HepG2 (cell line): ENCODE results near the gene TIMM17B. TPM values are rescaled to one million over a fixed set of nuclear protein-coding genes. Genes with fewer than 3 reads are reported as not detected.

Source experiments
- ATF2 ChIP-seq: sonication (generic); formaldehyde crosslinking; IDR thresholded peaks from 2 replicates; pipeline ENCODE4 v1.4.0; 2020; ENCODE audit warnings: missing genetic modification reagents
- ATRX ChIP-seq: sonication (generic); formaldehyde crosslinking; IDR thresholded peaks from 2 replicates; pipeline ENCODE4 v1.4.0; 2020; ENCODE audit warnings: missing genetic modification reagents, borderline replicate concordance
- CSRNP2 ChIP-seq: sonication (generic); formaldehyde crosslinking; conservative IDR thresholded peaks from 2 replicates; pipeline ENCODE4 v1.8.0; 2022; ENCODE audit warnings: low read depth, missing genetic modification reagents
- ELF3 ChIP-seq: IDR thresholded peaks from 2 replicates; pipeline ENCODE4 v1.6.1; 2016; ENCODE audit warnings: missing genetic modification reagents, missing compliant biosample characterization
- ESRRA ChIP-seq: sonication (generic); formaldehyde crosslinking; IDR thresholded peaks from 2 replicates; pipeline ENCODE4 v1.5.1; 2020; ENCODE audit warnings: mild to moderate bottlenecking, low read depth, missing genetic modification reagents
- GMEB2 ChIP-seq: IDR thresholded peaks from 2 replicates; pipeline ENCODE4 v1.6.1; 2016; ENCODE audit warnings: missing biosample characterization, missing genetic modification reagents, low read depth
- MAX ChIP-seq: IDR thresholded peaks from 2 replicates; pipeline ENCODE4 v1.6.1; 2012; ENCODE audit warnings: inconsistent platforms
- NFE2L1 ChIP-seq: sonication (generic); formaldehyde crosslinking; IDR thresholded peaks from 2 replicates; pipeline ENCODE4 v1.4.0; 2020; ENCODE audit warnings: missing genetic modification reagents, mild to moderate bottlenecking, borderline replicate concordance
- NR2F6 ChIP-seq, 2 experiments: IDR thresholded peaks; 2 replicates each; pipeline ENCODE4 v1.6.1; 2016; ENCODE audit warnings: antibody characterized with exemption in 1 of 2, mild to moderate bottlenecking in 1 of 2
- RBM22 ChIP-seq: fragments of 200-400 bp; formaldehyde crosslinking; optimal IDR thresholded peaks from 2 replicates; pipeline ENCODE3; 2017; ENCODE audit warnings: mild to moderate bottlenecking, low read length, moderate library complexity
- RFX5 ChIP-seq: IDR thresholded peaks from 2 replicates; pipeline ENCODE4 v1.6.1; 2011; ENCODE audit warnings: low read depth, low read length, improper control_type of control experiment
- ZBTB4 ChIP-seq: sonication (generic); formaldehyde crosslinking; IDR thresholded peaks from 2 replicates; pipeline ENCODE4 v1.4.0; 2020; ENCODE audit warnings: missing genetic modification reagents, mild to moderate bottlenecking, borderline replicate concordance
- ZFP37 ChIP-seq: sonication (generic); formaldehyde crosslinking; IDR thresholded peaks from 2 replicates; pipeline ENCODE4 v1.4.0; 2020; ENCODE audit warnings: missing genetic modification reagents, borderline replicate concordance
- ZNF180 ChIP-seq: sonication (generic); formaldehyde crosslinking; IDR thresholded peaks from 2 replicates; pipeline ENCODE4 v1.4.0; 2020; ENCODE audit warnings: low read depth, missing genetic modification reagents, borderline replicate concordance
- ZNF282 ChIP-seq: fragments of 450-650 bp; IDR thresholded peaks from 2 replicates; pipeline ENCODE4 v1.6.1; 2018; ENCODE audit not compliant: partially characterized antibody
- ZNF292 ChIP-seq: sonication (generic); formaldehyde crosslinking; IDR thresholded peaks from 2 replicates; pipeline ENCODE4 v1.8.1; 2022; ENCODE audit warnings: mild to moderate bottlenecking, low read depth, missing genetic modification reagents, borderline replicate concordance
- ZNF512 ChIP-seq: sonication (generic); formaldehyde crosslinking; IDR thresholded peaks from 2 replicates; pipeline ENCODE4 v1.4.0; 2020; ENCODE audit warnings: mild to moderate bottlenecking, missing genetic modification reagents
- ZNF549 ChIP-seq: sonication (generic); formaldehyde crosslinking; IDR thresholded peaks from 2 replicates; pipeline ENCODE4 v1.5.0; 2020; ENCODE audit warnings: missing genetic modification reagents
- ZNF563 ChIP-seq: sonication (generic); formaldehyde crosslinking; IDR thresholded peaks from 2 replicates; pipeline ENCODE4 v1.8.0; 2022; ENCODE audit warnings: mild to moderate bottlenecking, moderate library complexity, missing genetic modification reagents
- ZNF780A ChIP-seq: sonication (generic); formaldehyde crosslinking; IDR thresholded peaks from 2 replicates; pipeline ENCODE4 v1.8.0; 2022; ENCODE audit warnings: mild to moderate bottlenecking, missing genetic modification reagents, moderate library complexity
- polyA plus RNA-seq, 8 experiments: library from polyadenylated mRNA; depleted of rRNA in 3 of 8; stranded (reverse) in 7 of 8; unstranded in 1 of 8; fragments of >200 nt; fragmentation: Illumina TruSeq in 4 of 8; extraction: Trizol in 4 of 8; gene quantifications; 2 replicates each; pipeline versions ENCODE4 v1.2.1 to v1.2.3, GENCODE V29; 2011 to 2016; ENCODE audit warnings: low read depth in 4 of 8, missing spikeins in 1 of 8, mixed read lengths in 1 of 8; ENCODE audit not compliant: insufficient read depth in 1 of 8
- total RNA-seq, 5 experiments: library from RNA; depleted of rRNA; stranded (reverse); fragments of >200 nt; fragmentation: Illumina TruSeq; extraction: Trizol; gene quantifications; 2 replicates each; pipeline ENCODE4 v1.2.3, GENCODE V29; 2016; ENCODE audit warnings: low read depth in 1 of 5

The TIMM17B gene
- total and polyA plus RNA-seq, 2 of the 13 experiments (the other 11 are each of a cell fraction or from before 2014, with no cell fraction given) = 56.0 to 72.5 TPM

GRCh38 chrX:48897625-48898306 is at the start of gene TIMM17B, which contains the start of gene PQBP1 (continued):
- TF ChIP-seq CSRNP2 (no peak), NR2F6 (IDR thresholded peaks at IDR 0.05) (no peak), NR2F6 (CRISPR knock-in tag; IDR thresholded peaks at IDR 0.05) (no peak), ELF3 (CRISPR knock-in tag) (no peak), ZFP37 (no peak), ZNF512 (no peak), ZNF180 (CRISPR knock-in tag) (no peak), ZNF780A (CRISPR knock-in tag) (no peak), NFE2L1 (CRISPR knock-in tag) (no peak), MAX (peak; percentile 18; the same call in 1 of the 2 replicates), ZNF282 (no peak), ZNF549 (CRISPR knock-in tag) (no peak), ZBTB4 (CRISPR knock-in tag) (no peak), RBM22 (no peak), ZNF563 (CRISPR knock-in tag) (0 out of 2 replicates have a peak, but pooled peaks have one; percentile 34), ZNF292 (no peak), ESRRA (CRISPR knock-in tag) (no peak), GMEB2 (CRISPR knock-in tag) (peak; percentile 62; the same call in 1 of the 2 replicates), ATF2 (CRISPR knock-in tag) (no peak), RFX5 (peak; percentile 83), ATRX (CRISPR knock-in tag) (no peak)
